ENCODE results near the gene HOXC6.

Gene HOXC6

GRCh38 chr12:54003625-54004024 lies 24.6 kb upstream of the HOXC6 start:
- TF ChIP-seq ZNF274 (IDR thresholded peaks at IDR 0.05; ENCODE audit: low read depth, low read length) = no peak
- no peak overlapping the region for H3K4me3 ChIP-seq (ENCODE audit: low read length)

GRCh38 chr12:54004063-54004840 lies 24.0 kb upstream of the HOXC6 start:
- no peak overlapping the region for H3K4me3 ChIP-seq (ENCODE audit: low read length)
- TF ChIP-seq ZNF274 (IDR thresholded peaks at IDR 0.05; ENCODE audit: low read depth, low read length) = no peak

DNA sequence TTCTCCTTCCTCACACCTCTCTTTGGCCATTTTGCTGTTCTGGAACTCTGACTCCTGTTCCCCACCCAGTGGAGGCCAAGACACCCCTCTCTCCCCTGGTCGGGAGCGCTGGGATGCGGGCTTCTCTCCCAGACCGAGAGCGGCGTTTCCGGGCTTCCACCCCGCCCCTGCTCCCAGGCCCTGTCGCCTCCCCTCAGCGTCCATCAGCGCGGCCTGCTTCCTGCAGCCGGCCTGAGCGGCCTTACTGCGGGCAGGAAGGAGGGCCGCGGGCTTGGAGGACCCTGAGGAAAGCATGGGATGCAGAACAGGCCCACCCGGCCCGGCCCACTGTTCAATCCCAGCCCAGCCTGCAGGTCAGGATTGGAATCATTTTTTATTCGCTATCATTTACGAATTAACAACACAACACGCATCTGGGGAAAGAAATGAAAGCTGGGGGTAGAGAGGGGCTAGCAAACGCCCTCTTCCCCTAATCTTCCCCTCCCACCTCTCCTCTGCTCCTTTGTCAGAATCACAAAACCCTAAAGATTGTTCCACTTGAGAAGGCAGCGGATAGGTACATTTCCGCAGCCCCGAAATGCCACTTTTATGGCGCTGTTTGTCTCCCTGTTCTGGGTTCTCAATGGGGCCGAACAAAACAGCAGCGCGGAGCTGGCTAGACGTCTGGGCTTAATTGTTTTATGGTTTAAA lies 23.3 kb upstream of the HOXC6 start:
- TF ChIP-seq ZNF274 (IDR thresholded peaks at IDR 0.05; ENCODE audit: low read depth, low read length) = no peak
- no peak overlapping the region for H3K4me3 ChIP-seq (ENCODE audit: low read length)

DNA sequence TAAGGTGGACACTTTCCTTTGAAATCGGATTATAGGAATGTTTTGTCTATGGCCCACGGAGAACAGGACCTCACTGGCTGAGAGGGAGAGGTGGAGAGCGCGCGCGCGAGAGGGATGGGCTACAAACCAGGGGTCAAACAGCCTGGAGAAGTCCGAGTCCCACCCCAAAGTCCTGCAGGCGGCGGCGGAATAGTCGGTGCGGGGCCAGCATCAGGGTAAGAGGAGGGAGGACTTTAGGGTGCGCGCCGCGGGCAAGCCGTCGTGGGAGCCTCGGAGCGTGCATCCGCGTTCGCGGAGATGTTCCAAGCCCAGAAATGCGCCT lies 22.7 kb upstream of the HOXC6 start:
- no peak overlapping the region for H3K4me3 ChIP-seq (ENCODE audit: low read length)
- TF ChIP-seq ZNF274 (IDR thresholded peaks at IDR 0.05; ENCODE audit: low read depth, low read length) = no peak

- peak overlapping the region; percentile 1; the same call in 1 of the 2 replicates for H3K4me3 ChIP-seq (ENCODE audit: low read length)
- TF ChIP-seq ZNF274 (IDR thresholded peaks at IDR 0.05; ENCODE audit: low read depth, low read length) = no peak
Measured at GRCh38 chr12:54005853-54006558, 22.2 kb upstream of the HOXC6 start.

DNA sequence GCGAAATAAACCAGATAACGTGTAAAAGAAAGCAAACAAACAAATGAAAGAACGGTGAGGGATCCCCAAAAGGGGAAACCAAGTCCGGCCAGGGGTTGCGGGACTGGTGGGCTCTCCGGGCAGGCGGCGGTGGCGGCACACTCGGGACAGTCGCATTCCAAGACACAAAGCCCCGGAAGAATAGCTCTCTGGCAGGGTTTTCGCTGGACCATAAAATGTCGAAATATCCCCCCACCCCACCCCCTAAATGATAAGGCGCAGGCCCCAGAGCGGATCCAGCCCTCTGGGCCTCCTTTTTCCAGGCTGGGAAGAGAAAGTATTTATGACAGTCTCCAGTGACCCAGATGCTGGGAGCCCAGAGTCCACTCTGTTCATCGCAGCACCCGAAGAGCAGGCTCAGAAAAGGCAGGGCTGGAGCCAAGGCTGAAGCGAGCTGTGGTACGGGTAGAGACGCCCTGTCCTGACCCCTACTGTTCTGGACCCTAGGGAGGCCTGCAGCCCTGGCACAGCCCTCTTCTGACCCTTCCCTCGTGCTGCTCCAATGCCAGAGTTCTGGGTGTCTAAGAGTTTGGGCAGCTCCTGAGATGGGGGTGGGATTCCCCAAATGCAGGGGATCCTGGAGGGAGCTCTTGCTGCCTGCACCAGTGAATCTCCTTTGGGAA lies 21.6 kb upstream of the HOXC6 start:
- no peak for TF ChIP-seq ZNF274 (IDR thresholded peaks at IDR 0.05; ENCODE audit: low read depth, low read length)
- no peak overlapping the region; the same call in 1 of the 2 replicates for H3K4me3 ChIP-seq (ENCODE audit: low read length)

DNA sequence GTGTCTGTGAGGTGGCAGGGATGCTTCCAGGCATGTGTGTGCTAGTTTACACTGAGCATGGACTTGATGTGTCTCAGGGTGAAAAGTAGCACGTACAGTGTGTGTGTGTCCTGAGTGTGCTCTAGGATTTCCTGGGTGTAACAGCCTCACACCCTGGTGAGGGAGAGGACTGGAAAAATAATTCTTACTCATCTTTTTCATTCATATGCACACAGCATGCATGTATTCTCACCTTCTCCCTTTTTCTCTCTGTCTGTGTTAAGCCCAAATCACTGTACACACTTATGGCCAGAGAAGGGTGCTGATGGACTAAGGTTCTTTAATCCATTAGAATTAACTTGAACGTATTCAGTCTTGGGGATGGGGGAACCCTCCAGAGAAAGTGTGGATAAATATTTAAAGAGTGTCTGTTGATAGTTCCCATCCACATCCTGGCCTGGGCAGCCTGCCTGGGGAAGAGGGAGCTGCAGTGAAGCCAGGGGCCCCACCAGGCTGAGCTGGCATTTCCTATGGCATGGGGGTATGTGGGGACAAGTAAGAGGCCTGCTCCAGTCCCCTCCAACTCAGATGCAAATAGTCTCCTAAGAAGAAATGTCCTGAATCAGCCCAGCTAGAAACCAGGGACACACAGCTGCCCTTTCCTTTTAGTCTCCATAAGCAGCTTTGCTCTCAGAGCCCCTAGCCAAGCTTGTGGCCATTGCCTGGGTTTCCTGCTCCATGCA lies 20.5 kb upstream of the HOXC6 start:
- no peak overlapping the region for H3K4me3 ChIP-seq (ENCODE audit: low read length)
- no peak for TF ChIP-seq ZNF274 (IDR thresholded peaks at IDR 0.05; ENCODE audit: low read depth, low read length)

- no peak overlapping the region for H3K4me3 ChIP-seq (ENCODE audit: low read length)
- no peak for TF ChIP-seq ZNF274 (IDR thresholded peaks at IDR 0.05; ENCODE audit: low read depth, low read length)
Measured at GRCh38 chr12:54008260-54008552, 20.0 kb upstream of the HOXC6 start.

GRCh38 chr12:54009171-54010052 lies 18.8 kb upstream of the HOXC6 start:
- H3K4me3 ChIP-seq (ENCODE audit: low read length) = no peak overlapping the region
- no peak for TF ChIP-seq ZNF274 (IDR thresholded peaks at IDR 0.05; ENCODE audit: low read depth, low read length)

DNA sequence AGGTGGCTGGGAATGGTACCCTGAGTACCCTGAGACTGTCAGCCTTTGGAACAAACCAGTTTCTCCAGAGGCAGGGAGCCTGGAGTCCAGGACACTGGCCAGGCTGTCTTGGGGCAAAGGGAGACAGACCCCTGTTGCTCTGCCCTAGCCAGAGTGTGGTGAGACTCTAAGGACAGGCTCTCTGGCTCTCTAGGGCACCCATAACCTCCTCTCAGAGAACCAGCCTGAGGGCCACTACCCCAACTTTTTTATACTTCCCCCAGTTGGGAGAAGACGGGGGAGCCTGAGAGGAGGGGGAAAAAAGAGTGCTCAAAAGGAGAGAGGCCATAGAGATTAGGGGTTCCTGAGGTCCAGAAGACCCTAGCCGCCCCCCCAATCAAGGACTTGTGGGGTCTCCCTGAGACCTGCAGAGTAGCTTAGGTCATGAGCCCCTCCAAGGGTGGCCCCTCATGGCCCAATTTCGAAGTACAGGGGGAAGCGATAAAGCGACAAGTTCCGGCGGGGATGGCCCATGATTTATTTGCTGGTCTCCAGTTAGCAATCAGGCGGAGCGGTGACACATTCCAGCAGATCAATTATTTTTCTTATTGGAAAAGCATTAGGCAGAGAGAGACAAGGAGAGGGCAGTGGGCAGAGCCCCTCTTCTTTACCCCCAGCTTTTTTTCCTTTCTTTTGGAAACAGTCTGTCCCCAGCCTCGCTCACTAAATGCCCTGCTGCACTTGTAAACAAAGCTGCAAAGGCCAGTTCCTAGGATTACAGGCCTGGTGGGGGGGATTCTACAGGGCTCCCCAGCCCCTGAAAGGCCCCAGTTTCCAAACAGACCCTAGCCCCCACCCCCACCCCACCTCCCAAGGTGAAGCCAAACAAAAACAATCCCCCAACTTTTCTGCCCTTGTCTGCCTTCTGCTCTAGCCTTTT lies 17.9 kb upstream of the HOXC6 start:
- no peak for TF ChIP-seq ZNF274 (IDR thresholded peaks at IDR 0.05; ENCODE audit: low read depth, low read length)
- no peak overlapping the region for H3K4me3 ChIP-seq (ENCODE audit: low read length)

DNA sequence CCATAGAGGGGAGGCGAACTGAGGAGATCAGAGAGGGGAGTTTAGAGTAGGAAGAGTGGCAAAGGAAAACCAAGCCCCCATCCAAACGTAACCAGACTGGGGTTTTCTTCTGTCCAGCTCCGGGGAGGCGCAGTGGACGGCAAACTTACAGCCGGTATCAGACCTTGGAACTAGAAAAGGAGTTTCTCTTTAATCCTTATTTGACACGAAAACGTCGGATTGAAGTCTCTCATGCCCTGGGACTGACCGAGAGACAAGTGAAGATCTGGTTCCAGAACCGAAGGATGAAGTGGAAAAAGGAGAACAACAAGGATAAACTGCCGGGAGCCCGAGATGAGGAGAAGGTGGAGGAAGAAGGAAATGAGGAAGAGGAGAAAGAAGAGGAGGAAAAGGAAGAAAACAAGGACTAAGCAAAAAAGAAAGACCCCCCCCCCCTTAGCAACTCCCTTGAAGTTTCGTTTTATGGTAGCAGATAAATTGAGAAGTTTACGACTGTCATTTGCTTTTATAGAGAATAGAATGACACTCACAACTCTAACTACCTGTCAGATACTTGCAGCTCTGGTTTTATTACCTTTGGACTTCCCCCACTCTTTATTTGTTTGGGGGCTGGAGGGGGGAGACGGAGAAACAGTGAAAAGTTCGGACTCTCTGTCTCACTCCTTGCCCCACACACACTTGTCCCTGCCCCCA lies 17.1 kb upstream of the HOXC6 start:
- no peak for TF ChIP-seq ZNF274 (IDR thresholded peaks at IDR 0.05; ENCODE audit: low read depth, low read length)
- H3K4me3 ChIP-seq (ENCODE audit: low read length) = no peak overlapping the region
